Astrocyte of the cerebellum (primary cell): Measurements from ENCODE around the gene ARHGEF4.

Experiments used
- DNase-seq: peaks from one replicate; pipeline ENCODE4 v3.0.0-alpha.2; 2011; ENCODE audit warnings: low read depth
- H3K4me3 ChIP-seq: 2 replicates; pipeline ENCODE4 v1.5.1; 2011; ENCODE audit warnings: mild to moderate bottlenecking, low read depth, low read length, moderate library complexity
- CTCF ChIP-seq: IDR thresholded peaks from 2 replicates; pipeline ENCODE4 v1.5.1; 2012; ENCODE audit warnings: low read length, low read depth, moderate library complexity, mild to moderate bottlenecking; ENCODE audit errors: missing control alignments
- in situ Hi-C: cut with HindIII; loops from 2 replicates; pipeline ENCODE4 v1.10.0; 2017; ENCODE audit warnings: low sequenced_read_pairs

ARHGEF4 gene

GRCh38 chr2:131026919-131027318, 190.2 kb downstream of the ARHGEF4 start:
- no peak for TF ChIP-seq CTCF
- H3K4me3 ChIP-seq = no peak overlapping the region
- in situ Hi-C loops = no loop called here
- no peak for DNase-seq

- in situ Hi-C loops = no loop called here
- DNase-seq = no peak
- no peak overlapping the region for H3K4me3 ChIP-seq
- no peak for TF ChIP-seq CTCF
Observed at GRCh38 chr2:131027566-131028528, 191.1 kb downstream of the ARHGEF4 start.

- DNase-seq = no peak
- in situ Hi-C loops = no loop called here
- TF ChIP-seq CTCF = no peak
- H3K4me3 ChIP-seq = no peak overlapping the region
Observed at GRCh38 chr2:131029812-131030211, 193.1 kb downstream of the ARHGEF4 start.

- TF ChIP-seq CTCF = no peak
- H3K4me3 ChIP-seq = no peak overlapping the region
- DNase-seq = no peak
- in situ Hi-C loops = no loop called here
Observed at GRCh38 chr2:131030478-131030971, 193.8 kb downstream of the ARHGEF4 start.

- no peak for TF ChIP-seq CTCF
- H3K4me3 ChIP-seq = no peak overlapping the region
- in situ Hi-C loops = no loop called here
- DNase-seq = no peak
Observed at GRCh38 chr2:131031431-131031841, 194.7 kb downstream of the ARHGEF4 start.

- no peak for DNase-seq
- H3K4me3 ChIP-seq = no peak overlapping the region
- in situ Hi-C loops = no loop called here
- no peak for TF ChIP-seq CTCF
Observed at GRCh38 chr2:131031875-131032274, 195.2 kb downstream of the ARHGEF4 start.
